Muscle of leg (tissue), 11 donors: ENCODE results near the gene SERPINB6. TPM values are rescaled to one million over a fixed set of nuclear protein-coding genes. Genes with fewer than 3 reads are reported as not detected.
"Not testable (repeated sequence)": the region's sequence is repeated elsewhere in the genome, so short reads cannot be mapped to it uniquely, and the experiment has no call there.

Experiments used
- DNase-seq: peaks from one replicate; pipeline ENCODE4 v3.0.0; 2013
- H3K27ac ChIP-seq: one replicate; pipeline ENCODE4 v1.5.1; 2013; ENCODE audit warnings: mild to moderate bottlenecking, low read length, control low read depth
- H3K27me3 ChIP-seq: one replicate; pipeline ENCODE4 v1.6.1; 2013; ENCODE audit warnings: low read length; ENCODE audit not compliant: control insufficient read depth, insufficient read depth
- H3K36me3 ChIP-seq: one replicate; pipeline ENCODE4 v1.6.1; 2013; ENCODE audit warnings: low read length; ENCODE audit not compliant: control insufficient read depth, insufficient read depth
- H3K4me1 ChIP-seq: one replicate; pipeline ENCODE4 v1.6.1; 2013; ENCODE audit warnings: low read length; ENCODE audit not compliant: control insufficient read depth, insufficient read depth
- H3K4me3 ChIP-seq: one replicate; pipeline ENCODE4 v1.5.1; 2013; ENCODE audit warnings: low read length, control low read depth
- H3K9me3 ChIP-seq: replicated peaks from 2 replicates; pipeline ENCODE4 v1.6.1; 2013; ENCODE audit warnings: low read depth, low read length; ENCODE audit not compliant: control insufficient read depth
- WGBS: methylation state at CpG from one replicate; pipeline ENCODE4 v1.1.5; 2013; ENCODE audit warnings: missing lambda C conversion rate; ENCODE audit not compliant: insufficient coverage; 5-methylcytosine and 5-hydroxymethylcytosine counted together
- polyA plus RNA-seq, 8 donors: library from polyadenylated mRNA; unstranded; fragments of 120-200 nt; gene quantifications; one replicate each; pipeline versions ENCODE4 v1.2.1 to v1.2.3, GENCODE V29; 2013; ENCODE audit warnings: inconsistent platforms in 1 of 8, low replicate concordance in 1 of 8; ENCODE audit not compliant: insufficient read length in 8 of 8, insufficient read depth in 1 of 8
- total RNA-seq: library from RNA; stranded (reverse); fragments of 120-200 nt; gene quantifications from one replicate; pipeline ENCODE4 v1.2.4, GENCODE V29; 2013

SERPINB6 gene
- total and polyA plus RNA-seq, 9 donors, result 55.3 to 101 (median 87.6) TPM

DNA sequence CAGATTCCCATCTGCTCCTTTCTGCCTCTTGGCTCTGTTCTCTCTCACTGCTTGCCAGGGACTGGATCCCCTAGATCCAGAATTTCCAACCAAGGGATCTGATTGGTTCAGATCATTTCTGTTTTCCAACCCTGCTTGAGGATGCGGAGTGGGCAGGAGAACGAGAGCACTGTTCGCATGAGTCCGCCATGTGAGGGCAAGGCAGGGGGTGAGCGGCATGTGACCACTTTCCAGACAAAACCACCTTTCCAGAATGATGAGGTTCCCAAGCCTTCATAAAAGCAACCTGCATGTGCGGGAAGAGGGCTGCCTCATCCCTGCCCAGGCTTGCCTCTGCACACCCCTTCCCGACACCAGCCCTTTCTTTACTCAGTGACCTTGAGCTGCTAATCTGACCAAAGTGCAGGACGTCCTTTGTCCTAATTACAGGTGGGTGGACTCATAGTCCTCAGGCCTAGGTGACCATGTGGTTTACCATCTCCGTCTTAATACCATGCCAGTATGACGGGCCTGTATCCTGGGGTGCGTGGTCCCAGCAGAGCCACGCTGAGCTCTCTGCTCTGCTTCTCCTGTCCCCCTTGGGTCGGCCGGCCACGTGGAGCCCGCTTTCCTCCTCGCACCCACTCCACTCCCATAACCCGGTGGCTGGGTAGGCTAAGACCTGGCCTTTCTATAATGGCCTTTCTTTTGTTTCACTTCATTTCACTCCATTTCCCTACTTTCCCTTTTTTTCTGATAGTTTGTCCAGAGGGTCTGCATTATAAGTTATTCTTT lies 42.7 kb upstream of the SERPINB6 start:
- peaks cover 13% of the 10 kb centered on the region for H3K9me3 ChIP-seq
- no peaks in the 10 kb centered on the region for H3K4me1 ChIP-seq
- 93% methylated on average over 16 of the region's 18 CpGs for WGBS
- H3K4me3 ChIP-seq, result no peak overlapping the region
- no peak overlapping the region for H3K27ac ChIP-seq
- no peaks in the 10 kb centered on the region for H3K27me3 ChIP-seq
- H3K36me3 ChIP-seq, result peaks cover 44% of the 10 kb centered on the region
- no peak for DNase-seq

DNA sequence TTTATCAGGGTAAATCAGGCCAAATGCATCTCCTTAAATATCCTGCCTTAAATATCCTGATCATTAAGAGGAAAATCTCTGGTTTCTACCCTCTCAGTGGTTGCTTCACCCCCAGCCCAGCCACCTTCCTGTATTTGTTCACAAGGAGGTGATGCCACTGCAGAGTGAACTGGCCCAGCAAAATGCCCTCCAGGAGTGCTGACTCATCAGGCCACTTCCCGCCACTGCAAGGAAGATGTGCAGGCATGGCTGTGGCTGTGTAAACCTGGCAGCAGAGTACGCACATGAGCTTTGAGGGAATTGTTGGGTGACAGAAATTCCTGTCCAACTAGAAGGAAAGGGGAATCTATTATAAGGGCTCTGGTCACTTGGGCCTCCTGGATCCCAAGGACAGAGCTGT lies 42.1 kb upstream of the SERPINB6 start:
- Histone ChIP-seq H3K27ac (no peak overlapping the region), H3K4me3 (no peak overlapping the region), H3K4me1 (no peaks in the 10 kb centered on the region), H3K9me3 (peaks cover 13% of the 10 kb centered on the region), H3K27me3 (no peaks in the 10 kb centered on the region), H3K36me3 (peaks cover 44% of the 10 kb centered on the region)
- 91% methylated on average over 2 of the region's 2 CpGs for WGBS
- no peak for DNase-seq

DNA sequence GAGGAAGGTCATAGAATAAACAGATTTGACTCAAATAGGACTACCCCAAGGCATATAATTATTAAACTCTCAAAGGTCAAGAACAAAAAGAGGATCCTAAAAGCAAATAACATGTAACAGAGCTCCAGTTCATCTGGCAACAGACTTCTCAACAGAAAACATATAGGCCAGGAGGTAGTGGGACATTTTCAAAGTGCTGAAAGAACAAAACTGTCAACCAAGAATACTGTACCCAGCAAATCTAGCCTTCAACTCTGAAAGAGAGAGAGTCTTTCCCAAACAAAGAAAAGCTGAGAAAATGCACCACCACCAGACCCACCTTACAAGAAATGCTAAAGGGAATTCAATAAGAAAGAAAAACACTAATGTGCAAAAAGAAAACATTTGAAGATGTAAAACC lies 40.2 kb upstream of the SERPINB6 start:
- H3K36me3 ChIP-seq, result peaks cover 44% of the 10 kb centered on the region
- no peaks in the 10 kb centered on the region for H3K27me3 ChIP-seq
- no peaks in the 10 kb centered on the region for H3K4me1 ChIP-seq
- peaks cover 13% of the 10 kb centered on the region for H3K9me3 ChIP-seq
- no peak overlapping the region for H3K4me3 ChIP-seq
- no peak for DNase-seq
- H3K27ac ChIP-seq, result no peak overlapping the region

DNA sequence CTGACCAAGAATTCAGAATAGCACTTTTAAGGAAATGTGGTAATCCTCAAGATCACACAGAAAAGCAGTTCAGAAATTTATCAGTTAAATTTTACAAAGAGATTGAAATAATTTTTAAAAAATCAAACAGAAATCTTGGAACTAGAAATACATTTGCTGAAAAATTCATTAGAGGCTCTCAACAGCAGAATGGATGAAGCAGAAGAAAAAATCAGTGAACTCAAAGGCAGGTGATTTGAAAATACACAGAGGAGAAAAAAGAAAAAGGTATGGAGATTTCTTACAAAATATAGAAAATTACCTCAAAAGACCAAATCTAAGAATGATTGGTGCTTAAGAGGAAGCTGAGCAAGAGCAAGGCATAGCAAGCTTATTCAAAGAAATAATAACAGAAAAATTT lies 39.8 kb upstream of the SERPINB6 start:
- no peaks in the 10 kb centered on the region for H3K27me3 ChIP-seq
- DNase-seq, result no peak
- H3K9me3 ChIP-seq, result peaks cover 13% of the 10 kb centered on the region
- H3K4me1 ChIP-seq, result no peaks in the 10 kb centered on the region
- H3K27ac ChIP-seq, result no peak overlapping the region
- H3K4me3 ChIP-seq, result no peak overlapping the region
- H3K36me3 ChIP-seq, result peaks cover 46% of the 10 kb centered on the region

DNA sequence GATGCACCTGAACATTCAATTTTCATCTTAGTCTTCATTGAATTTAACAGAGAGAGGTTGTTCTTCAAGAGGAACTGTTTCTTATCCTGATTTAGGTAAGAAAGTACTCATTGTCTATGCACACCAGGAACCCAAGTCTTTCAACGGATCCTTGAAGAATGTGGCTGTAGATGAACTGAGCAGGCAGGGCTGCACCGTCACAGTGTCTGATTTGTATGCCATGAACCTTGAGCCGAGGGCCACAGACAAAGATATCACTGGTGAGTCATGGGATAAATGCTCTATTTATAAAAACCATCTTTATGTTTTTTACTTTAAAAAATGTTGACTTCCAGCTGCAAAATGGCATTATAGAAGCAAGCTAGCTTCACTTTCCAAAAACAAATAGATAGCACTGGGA lies 38.6 kb upstream of the SERPINB6 start:
- DNase-seq, result no peak
- no CpG with 5 or more reads among the region's 3 CpGs for WGBS
- Histone ChIP-seq H3K9me3 (peaks cover 13% of the 10 kb centered on the region), H3K4me3 (no peak overlapping the region), H3K4me1 (no peaks in the 10 kb centered on the region), H3K36me3 (peaks cover 45% of the 10 kb centered on the region), H3K27ac (no peak overlapping the region), H3K27me3 (no peaks in the 10 kb centered on the region)

DNA sequence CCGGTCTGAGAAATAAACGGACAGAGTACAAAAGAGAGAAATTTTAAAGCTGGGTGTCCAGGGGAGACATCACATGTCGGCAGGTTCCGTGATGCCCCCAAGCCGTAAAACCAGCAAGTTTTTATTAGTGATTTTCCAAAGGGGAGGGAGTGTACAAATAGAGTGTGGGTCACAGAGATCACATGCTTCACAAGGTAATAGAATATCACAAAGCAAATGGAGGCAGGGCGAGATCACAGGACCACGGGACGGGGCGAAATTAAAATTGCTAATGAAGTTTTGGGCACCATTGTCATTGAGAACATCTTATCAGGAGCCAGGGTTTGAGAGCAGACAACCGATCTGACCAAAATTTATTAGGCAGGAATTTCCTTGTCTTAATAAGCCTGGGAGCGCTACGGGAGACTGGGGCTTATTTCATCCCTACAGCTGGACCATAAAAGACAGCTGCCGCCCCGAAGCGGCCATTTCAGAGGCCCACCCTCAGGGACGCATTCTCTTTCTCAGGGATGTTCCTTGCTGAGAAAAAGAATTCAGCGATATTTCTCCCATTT lies 37.4 kb upstream of the SERPINB6 start:
- not testable (repeated sequence) for H3K27me3 ChIP-seq, H3K27ac ChIP-seq, DNase-seq, H3K4me1 ChIP-seq, H3K4me3 ChIP-seq
- Histone ChIP-seq H3K36me3 (peaks cover 47% of the 10 kb centered on the region), H3K9me3 (peaks cover 13% of the 10 kb centered on the region)
- 83% methylated on average over 14 of the region's 17 CpGs for WGBS

DNA sequence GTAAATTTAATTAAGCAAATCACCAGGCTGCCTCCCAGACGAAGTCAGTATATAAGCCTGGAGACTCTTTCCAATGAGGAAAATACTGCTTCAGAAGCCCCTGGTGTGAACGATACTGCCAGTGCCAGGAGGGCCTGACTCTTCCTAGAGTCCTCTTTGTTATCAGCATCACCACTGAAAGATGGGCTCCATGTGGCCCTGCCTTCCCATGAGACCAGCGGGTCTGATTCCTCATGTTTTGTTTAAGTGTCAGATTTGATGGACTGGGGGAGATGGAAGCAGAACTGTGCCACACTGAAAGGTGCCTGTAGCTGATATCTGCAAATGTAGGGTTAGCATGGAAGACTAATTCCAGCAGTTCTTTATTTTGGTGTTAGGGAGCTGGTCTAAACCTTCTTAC lies 36.2 kb upstream of the SERPINB6 start:
- Histone ChIP-seq H3K27ac (no peak overlapping the region), H3K36me3 (peaks cover 43% of the 10 kb centered on the region), H3K4me3 (no peak overlapping the region), H3K4me1 (no peaks in the 10 kb centered on the region), H3K9me3 (peaks cover 13% of the 10 kb centered on the region), H3K27me3 (no peaks in the 10 kb centered on the region)
- DNase-seq, result no peak
- 100% methylated on average over 1 of the region's 3 CpGs for WGBS

DNA sequence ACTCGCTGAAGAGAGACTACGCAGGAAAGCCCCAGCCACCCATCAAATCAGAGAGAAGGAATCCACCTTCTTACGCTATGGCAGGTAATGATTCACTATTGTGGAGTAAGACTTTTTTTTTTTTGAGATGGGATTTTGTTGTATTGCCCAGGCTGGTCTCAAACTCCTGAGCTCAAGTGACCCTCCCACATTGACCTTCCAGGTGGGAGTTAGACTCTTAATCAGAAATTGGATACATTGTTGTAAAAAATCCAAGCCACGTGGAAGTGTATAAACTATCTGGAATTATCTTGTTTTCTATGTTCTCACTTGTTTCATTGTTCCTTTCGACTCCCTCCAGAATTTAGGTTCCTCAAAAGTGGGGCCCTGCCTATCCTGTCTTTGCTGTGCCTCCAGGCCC lies 35.1 kb upstream of the SERPINB6 start:
- Histone ChIP-seq H3K36me3 (peaks cover 38% of the 10 kb centered on the region), H3K9me3 (peaks cover 6% of the 10 kb centered on the region), H3K4me1 (no peaks in the 10 kb centered on the region), H3K27me3 (no peaks in the 10 kb centered on the region), H3K4me3 (no peak overlapping the region), H3K27ac (no peak overlapping the region)
- DNase-seq, result no peak
- no CpG with 5 or more reads among the region's 5 CpGs for WGBS

DNA sequence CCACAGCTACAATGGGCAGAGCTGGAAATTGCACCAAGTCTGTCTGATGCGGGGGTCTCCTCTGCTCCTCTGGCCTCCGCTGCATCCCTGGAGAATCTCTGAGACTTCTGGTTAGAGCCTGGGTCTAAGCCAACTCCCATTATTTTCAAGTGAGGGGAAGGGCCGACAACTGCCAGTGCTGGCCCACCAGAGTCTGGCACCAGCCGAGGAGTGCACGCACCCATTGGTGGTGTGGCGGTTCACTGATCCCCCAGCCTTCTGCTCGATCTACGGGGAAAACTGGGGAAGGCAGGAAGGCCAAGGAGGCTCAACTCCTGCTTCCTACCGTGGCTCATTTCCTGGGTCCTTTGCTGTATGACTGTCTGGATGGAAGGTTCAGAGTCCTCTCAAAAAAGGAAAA lies 34.5 kb upstream of the SERPINB6 start:
- H3K27ac ChIP-seq, result no peak overlapping the region
- H3K4me3 ChIP-seq, result no peak overlapping the region
- peaks cover 4% of the 10 kb centered on the region for H3K9me3 ChIP-seq
- peaks cover 38% of the 10 kb centered on the region for H3K36me3 ChIP-seq
- H3K4me1 ChIP-seq, result no peaks in the 10 kb centered on the region
- WGBS, result 85% methylated on average over 6 of the region's 9 CpGs
- no peak for DNase-seq
- no peaks in the 10 kb centered on the region for H3K27me3 ChIP-seq

DNA sequence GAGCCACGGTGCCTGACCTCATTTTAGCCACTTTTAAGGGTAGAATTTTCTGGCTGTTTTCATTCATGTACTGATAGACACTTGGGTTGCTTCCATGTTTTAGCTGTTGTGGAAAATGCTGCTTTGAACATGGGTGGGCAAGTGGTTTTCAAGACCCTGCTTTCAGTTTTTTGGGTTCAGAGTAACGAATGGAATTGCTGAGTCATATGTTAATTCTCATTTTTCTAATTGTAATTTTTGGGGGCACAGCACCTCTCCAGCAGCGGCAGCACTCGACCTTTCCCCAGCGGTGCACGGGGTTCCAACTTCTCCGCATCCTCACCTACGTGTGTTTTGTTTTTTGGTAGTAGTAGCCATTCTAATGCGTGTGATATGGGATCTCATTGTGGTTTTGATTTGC lies 33.7 kb upstream of the SERPINB6 start:
- Histone ChIP-seq H3K9me3 (no peaks in the 10 kb centered on the region), H3K27ac (no peak overlapping the region), H3K27me3 (no peaks in the 10 kb centered on the region), H3K36me3 (peaks cover 31% of the 10 kb centered on the region), H3K4me1 (peaks cover 4% of the 10 kb centered on the region), H3K4me3 (no peak overlapping the region)
- 80% methylated on average over 1 of the region's 9 CpGs for WGBS
- no peak for DNase-seq

DNA sequence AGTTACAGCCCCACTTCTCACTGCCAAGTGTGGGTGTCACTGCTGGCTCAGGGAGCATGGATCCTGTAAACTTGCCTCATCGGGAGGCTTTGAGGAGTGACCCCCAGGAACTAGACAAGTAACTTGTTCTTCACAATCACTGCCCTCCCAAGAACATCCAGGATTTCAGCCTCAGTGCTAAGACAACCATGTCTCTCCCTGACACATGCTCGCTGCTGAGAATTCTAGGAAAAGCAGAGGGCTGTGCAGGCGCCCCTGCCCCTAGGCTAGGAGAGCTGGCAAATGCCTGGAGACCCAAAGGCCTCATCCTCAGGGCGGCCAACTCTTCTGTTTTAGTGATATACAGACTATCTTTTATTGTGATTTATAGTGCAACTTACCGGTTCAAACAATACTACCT lies 31.9 kb upstream of the SERPINB6 start:
- DNase-seq, H3K4me3 ChIP-seq, H3K27ac ChIP-seq, H3K9me3 ChIP-seq, H3K27me3 ChIP-seq: not testable (repeated sequence)
- no CpG with 5 or more reads among the region's 5 CpGs for WGBS
- Histone ChIP-seq H3K4me1 (peaks cover 16% of the 10 kb centered on the region), H3K36me3 (peaks cover 28% of the 10 kb centered on the region)
